Measurements from ENCODE around the gene RFTN1.

The RFTN1 gene

GRCh38 chr3:16374047-16374934 is 139.2 kb downstream of the RFTN1 start:
- DNase-seq = no peak
- TF ChIP-seq POLR2A (IDR thresholded peaks at IDR 0.05; ENCODE audit: low read length) = no peak
- TF ChIP-seq GATA1 (IDR thresholded peaks at IDR 0.05; ENCODE audit: low read depth, low read length) = no peak

- DNase-seq = no peak
Observed at GRCh38 chr3:16373341-16373946, 140.1 kb downstream of the RFTN1 start.

GRCh38 chr3:16372362-16373292 is 140.9 kb downstream of the RFTN1 start:
- no peak for DNase-seq

More at GRCh38 chr3:16373341-16373946, 140.1 kb downstream of the RFTN1 start:
- TF ChIP-seq GATA1 (IDR thresholded peaks at IDR 0.05; ENCODE audit: low read depth, low read length) = no peak
- TF ChIP-seq POLR2A (IDR thresholded peaks at IDR 0.05; ENCODE audit: low read length) = no peak

GRCh38 chr3:16370872-16371740 is 142.4 kb downstream of the RFTN1 start:
- DNase-seq = no peak
- no peak for TF ChIP-seq POLR2A (IDR thresholded peaks at IDR 0.05; ENCODE audit: low read length)

More at GRCh38 chr3:16372362-16373292, 140.9 kb downstream of the RFTN1 start:
- TF ChIP-seq GATA1 (IDR thresholded peaks at IDR 0.05; ENCODE audit: low read depth, low read length) (no peak), POLR2A (IDR thresholded peaks at IDR 0.05; ENCODE audit: low read length) (no peak)

- DNase-seq = no peak
- TF ChIP-seq GATA1 (IDR thresholded peaks at IDR 0.05; ENCODE audit: low read depth, low read length) (no peak), POLR2A (IDR thresholded peaks at IDR 0.05; ENCODE audit: low read length) (no peak)
Observed at GRCh38 chr3:16370503-16370871, 143.0 kb downstream of the RFTN1 start.

GRCh38 chr3:16369885-16370284 is 143.6 kb downstream of the RFTN1 start:
- TF ChIP-seq GATA1 (IDR thresholded peaks at IDR 0.05; ENCODE audit: low read depth, low read length) (no peak), POLR2A (IDR thresholded peaks at IDR 0.05; ENCODE audit: low read length) (no peak)
- DNase-seq = no peak

- TF ChIP-seq POLR2A (IDR thresholded peaks at IDR 0.05; ENCODE audit: low read length) = no peak
- no peak for DNase-seq
Observed at GRCh38 chr3:16369276-16369675, 144.2 kb downstream of the RFTN1 start.

DNA sequence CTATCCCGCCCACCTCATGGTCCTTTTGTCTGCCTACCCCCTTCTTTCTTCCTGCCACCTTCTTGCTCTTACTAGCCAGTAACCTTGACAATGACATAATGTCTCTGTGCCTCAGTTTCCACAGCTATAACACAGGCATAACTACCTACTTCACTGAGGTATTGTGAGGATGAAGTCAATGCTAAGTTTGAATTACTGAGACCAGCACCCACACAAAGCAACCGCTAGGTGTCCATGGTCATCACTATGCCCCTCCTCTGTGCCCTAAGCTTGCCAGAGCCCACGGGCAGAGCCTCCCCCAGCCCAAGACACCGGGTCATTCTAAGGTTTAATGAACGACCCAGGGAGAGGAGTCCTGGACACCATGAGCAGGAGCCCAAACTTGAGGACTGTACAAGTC is 146.9 kb downstream of the RFTN1 start:
- DNase-seq = no peak
- TF ChIP-seq POLR2A (IDR thresholded peaks at IDR 0.05; ENCODE audit: low read length) (no peak), GATA1 (IDR thresholded peaks at IDR 0.05; ENCODE audit: low read depth, low read length) (no peak)

GRCh38 chr3:16365491-16366128 is 147.9 kb downstream of the RFTN1 start:
- TF ChIP-seq GATA1 (IDR thresholded peaks at IDR 0.05; ENCODE audit: low read depth, low read length) = no peak
- TF ChIP-seq POLR2A (IDR thresholded peaks at IDR 0.05; ENCODE audit: low read length) = no peak

DNA sequence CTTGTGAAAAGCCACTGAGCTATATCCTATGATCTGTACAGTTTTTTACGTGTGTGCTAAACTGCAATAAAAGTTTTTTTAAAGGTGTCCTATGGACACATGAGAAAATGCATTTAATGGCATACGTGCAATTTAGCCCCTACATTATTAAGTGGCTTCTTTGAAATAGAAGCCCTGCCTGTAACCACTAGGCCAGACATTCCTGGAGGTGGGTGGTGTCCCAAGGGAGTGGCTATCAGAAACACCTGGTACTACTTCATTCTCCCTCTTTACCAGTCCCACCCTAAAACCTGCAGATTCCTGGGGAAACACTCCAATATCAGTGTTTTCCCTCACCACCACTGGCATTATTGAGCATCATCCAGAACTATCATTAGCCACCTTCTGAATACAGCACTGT is 148.5 kb downstream of the RFTN1 start:
- DNase-seq = no peak
- TF ChIP-seq GATA1 (IDR thresholded peaks at IDR 0.05; ENCODE audit: low read depth, low read length) = no peak
- no peak for TF ChIP-seq POLR2A (IDR thresholded peaks at IDR 0.05; ENCODE audit: low read length)

More at GRCh38 chr3:16365491-16366128, 147.9 kb downstream of the RFTN1 start:
- DNase-seq = no peak

DNA sequence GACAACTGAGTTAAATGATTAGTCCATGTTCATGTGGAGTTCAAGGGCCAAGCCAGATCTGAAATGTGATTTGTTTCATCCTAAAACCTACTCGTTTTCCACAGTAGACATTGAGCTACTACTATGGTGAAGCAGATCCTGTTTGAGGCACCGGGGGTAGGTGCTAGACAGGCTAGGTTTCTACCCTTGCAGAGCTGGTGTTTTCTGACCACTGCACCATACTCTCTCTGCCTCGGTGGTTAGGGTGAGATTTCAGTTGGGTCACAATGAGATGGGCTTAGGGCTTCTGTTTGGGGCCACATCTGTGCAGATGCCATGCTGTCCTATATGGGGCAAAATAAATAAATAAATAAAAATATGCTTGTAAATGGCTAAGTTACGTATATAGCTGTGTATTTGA is 149.2 kb downstream of the RFTN1 start:
- DNase-seq = no peak
- TF ChIP-seq POLR2A (IDR thresholded peaks at IDR 0.05; ENCODE audit: low read length) = no peak
- TF ChIP-seq GATA1 (IDR thresholded peaks at IDR 0.05; ENCODE audit: low read depth, low read length) = no peak

- DNase-seq = no peak
- TF ChIP-seq POLR2A (IDR thresholded peaks at IDR 0.05; ENCODE audit: low read length) (no peak), GATA1 (IDR thresholded peaks at IDR 0.05; ENCODE audit: low read depth, low read length) (no peak)
Observed at GRCh38 chr3:16363636-16364035, 149.9 kb downstream of the RFTN1 start.

DNA sequence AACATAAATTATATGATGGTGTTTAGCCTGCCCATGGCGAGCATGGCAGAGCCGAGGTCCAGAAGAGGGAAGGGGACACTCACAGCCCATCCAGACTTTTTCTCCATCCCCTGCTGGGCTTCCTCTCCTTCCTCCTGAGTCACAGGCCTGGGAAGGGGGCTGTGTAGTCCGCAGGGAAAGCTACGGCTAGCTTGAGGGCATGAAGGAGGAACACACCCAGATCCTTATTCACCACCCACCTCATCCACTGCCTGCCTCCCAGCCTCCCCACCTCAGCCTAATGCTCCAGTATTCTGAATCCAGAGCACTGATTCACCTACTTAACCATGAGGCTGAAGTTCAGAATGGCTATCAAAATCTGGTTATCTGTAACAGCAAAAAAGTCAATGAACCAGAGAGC is 150.7 kb downstream of the RFTN1 start:
- TF ChIP-seq POLR2A (IDR thresholded peaks at IDR 0.05; ENCODE audit: low read length) (no peak), GATA1 (IDR thresholded peaks at IDR 0.05; ENCODE audit: low read depth, low read length) (no peak)

More for the DNA sequence above, 150.7 kb downstream of the RFTN1 start:
- DNase-seq = no peak
